ENCODE measurements around the gene MRPS2.
"Not testable (repeated sequence)": the region's sequence is repeated elsewhere in the genome, so short reads cannot be mapped to it uniquely, and the experiment has no call there.

MRPS2 gene

GRCh38 chr9:135535631-135536030, 35.1 kb downstream of the MRPS2 start:
- DNase-seq: not testable (repeated sequence)

- DNase-seq: no peak
Observed at GRCh38 chr9:135536216-135536615, 35.7 kb downstream of the MRPS2 start.

- not testable (repeated sequence) for DNase-seq
Observed at GRCh38 chr9:135543262-135543894, 42.9 kb downstream of the MRPS2 start.

GRCh38 chr9:135544981-135545635, 44.6 kb downstream of the MRPS2 start:
- DNase-seq: no peak

- DNase-seq: not testable (repeated sequence)
Observed at GRCh38 chr9:135545646-135546176, 45.2 kb downstream of the MRPS2 start, which contains the start of gene OBP2A. OBP2A (plus strand) TSS chr9:135546126; CDS start chr9:135546181, 55 bp downstream.

- DNase-seq: not testable (repeated sequence)
Observed at GRCh38 chr9:135546792-135547617, 46.5 kb downstream of the MRPS2 start.

GRCh38 chr9:135547756-135548736, 47.6 kb downstream of the MRPS2 start:
- DNase-seq: no peak

- not testable (repeated sequence) for DNase-seq
Observed at GRCh38 chr9:135549478-135550343, 49.2 kb downstream of the MRPS2 start.

- no peak for DNase-seq
Observed at GRCh38 chr9:135550344-135550918, 49.9 kb downstream of the MRPS2 start.

- DNase-seq: no peak
Observed at GRCh38 chr9:135551031-135551430, 50.5 kb downstream of the MRPS2 start.

GRCh38 chr9:135551456-135551855, 51.0 kb downstream of the MRPS2 start:
- DNase-seq: no peak

- no peak for DNase-seq
Observed at GRCh38 chr9:135552021-135552697, 51.7 kb downstream of the MRPS2 start.

- no peak for DNase-seq
Observed at GRCh38 chr9:135552698-135553171, 52.3 kb downstream of the MRPS2 start.
